Endothelial cell of umbilical vein (primary cell): ENCODE results near the gene PRKG1. TPM values are rescaled to one million over a fixed set of nuclear protein-coding genes. Genes with fewer than 3 reads are reported as not detected.

Experiments used
- BruUV-seq: library from RNA; stranded (reverse); fragments of 400-500 nt; replicated peaks from 2 replicates; lab custom pipeline; 2021; lab: Mats Ljungman, UMichigan
- CTCF ChIA-PET: fragments of 300-600, 350-600 bp; sonication (Branson Sonifier 250); formaldehyde crosslinking; loops from one replicate; lab custom pipeline; 2021; ENCODE audit warnings: antibody characterized with exemption, inconsistent platforms; lab: Charles Lee
- POLR2A ChIA-PET: fragments of 300-600, 350-600 bp; sonication (Branson Sonifier 250); formaldehyde crosslinking; loops from one replicate; lab custom pipeline; 2021; ENCODE audit warnings: antibody characterized with exemption, inconsistent platforms; lab: Charles Lee
- DNase-seq: peaks from one replicate; pipeline ENCODE4 v3.0.0-alpha.2; 2011; ENCODE audit warnings: low read depth, low spot score
- FAIRE-seq: peaks from 2 replicates; lab custom pipeline; 2011; peaks lifted over from hg19 to GRCh38; lab: Jason Lieb, UNC
- H2AFZ ChIP-seq: 2 replicates; pipeline ENCODE4 v1.6.0; 2012; ENCODE audit warnings: low read depth, low read length, control low read depth, inconsistent platforms
- H3K27ac ChIP-seq: 2 replicates; pipeline ENCODE4 v1.5.1; 2011; ENCODE audit warnings: low read depth, mild to moderate bottlenecking, control low read depth, low read length, moderate library complexity; ENCODE audit not compliant: insufficient read depth
- H3K27me3 ChIP-seq, 2 experiments: 2 replicates each; pipeline versions ENCODE4 v1.6.0 to v1.6.1; 2011; ENCODE audit warnings: low read length in 2 of 2, mixed read lengths in 1 of 2; ENCODE audit not compliant: control insufficient read depth in 2 of 2, insufficient read depth in 2 of 2
- H3K36me3 ChIP-seq, 2 experiments: 2 replicates in 1 of 2; 3 replicates in 1 of 2; pipeline ENCODE4 v1.5.1; 2011; ENCODE audit warnings: low read length in 2 of 2, mild to moderate bottlenecking in 1 of 2, moderate library complexity in 1 of 2; ENCODE audit not compliant: control insufficient read depth in 2 of 2, insufficient read depth in 2 of 2; ENCODE audit errors: extremely low read depth in 1 of 2
- H3K4me1 ChIP-seq: 3 replicates; pipeline ENCODE4 v1.5.1; 2011; ENCODE audit warnings: mild to moderate bottlenecking, low read length; ENCODE audit not compliant: control insufficient read depth, insufficient read depth; ENCODE audit errors: extremely low read depth
- H3K4me2 ChIP-seq: 2 replicates; pipeline ENCODE4 v1.6.1; 2011; ENCODE audit warnings: low read length, control low read depth, mixed read lengths; ENCODE audit not compliant: insufficient read depth
- H3K4me3 ChIP-seq, 3 experiments: fragments of 200-600 bp in 1 of 3; sonication (generic), shearing (Covaris generic) in 1 of 3; replicated peaks in 1 of 3; 2 replicates each; pipeline ENCODE4 v1.5.1; 2011 to 2016; ENCODE audit warnings: control low read depth in 3 of 3, low read length in 3 of 3, mild to moderate bottlenecking in 2 of 3, inconsistent platforms in 1 of 3, low read depth in 1 of 3, moderate library complexity in 1 of 3; ENCODE audit not compliant: insufficient read depth in 1 of 3
- H3K79me2 ChIP-seq: 2 replicates; pipeline ENCODE4 v1.6.0; 2012; ENCODE audit warnings: low read length, inconsistent platforms; ENCODE audit not compliant: control insufficient read depth, insufficient read depth
- H3K9ac ChIP-seq: replicated peaks from 2 replicates; pipeline ENCODE3; 2011; ENCODE audit warnings: low read length, control low read depth; ENCODE audit not compliant: insufficient read depth; ENCODE audit errors: extremely low read depth
- H3K9me1 ChIP-seq: replicated peaks from 3 replicates; pipeline ENCODE4 v1.6.0; 2011; ENCODE audit warnings: mild to moderate bottlenecking, low read length; ENCODE audit not compliant: control insufficient read depth, insufficient read depth; ENCODE audit errors: extremely low read depth
- H3K9me3 ChIP-seq: replicated peaks from 2 replicates; pipeline ENCODE4 v1.5.1; 2012; ENCODE audit warnings: low read length, inconsistent platforms; ENCODE audit not compliant: control insufficient read depth, insufficient read depth
- H4K20me1 ChIP-seq: replicated peaks from 2 replicates; pipeline ENCODE3; 2011; ENCODE audit warnings: mild to moderate bottlenecking, low read length; ENCODE audit not compliant: control insufficient read depth, insufficient read depth; ENCODE audit errors: extremely low read depth
- CTCF ChIP-seq, 2 donors: IDR thresholded peaks; 1 replicate in 1 of 2; 2 replicates in 1 of 2; pipeline ENCODE4 v1.5.1; 2011; ENCODE audit warnings: low read length in 2 of 2, mild to moderate bottlenecking in 2 of 2, moderate library complexity in 2 of 2, control low read depth in 1 of 2, inconsistent platforms in 1 of 2, low read depth in 1 of 2; ENCODE audit not compliant: insufficient read depth in 1 of 2; ENCODE audit errors: extremely low read depth in 1 of 2
- EZH2 ChIP-seq: IDR thresholded peaks from 2 replicates; pipeline ENCODE4 v1.6.1; 2012; ENCODE audit warnings: borderline replicate concordance, low read depth, mild to moderate bottlenecking, moderate library complexity, low read length, inconsistent platforms; ENCODE audit not compliant: severe bottlenecking
- FOS ChIP-seq: IDR thresholded peaks from 2 replicates; pipeline ENCODE4 v1.6.1; 2011; ENCODE audit warnings: mild to moderate bottlenecking, low read length, moderate library complexity, borderline replicate concordance; ENCODE audit not compliant: insufficient read depth
- GATA2 ChIP-seq: IDR thresholded peaks from 2 replicates; pipeline ENCODE4 v1.7.0; 2011; ENCODE audit warnings: low read depth, mild to moderate bottlenecking, moderate library complexity, mixed read lengths, low read length; ENCODE audit not compliant: insufficient read length, insufficient read depth
- JUN ChIP-seq: IDR thresholded peaks from 2 replicates; pipeline ENCODE4 v1.6.1; 2011; ENCODE audit warnings: borderline replicate concordance, low read depth; ENCODE audit not compliant: insufficient read length, insufficient read depth
- MAX ChIP-seq: IDR thresholded peaks from 2 replicates; pipeline ENCODE4 v1.6.1; 2011; ENCODE audit not compliant: insufficient read depth, insufficient read length
- MYC ChIP-seq: IDR thresholded peaks from one replicate; pipeline ENCODE4 v1.6.1; 2011; ENCODE audit warnings: mild to moderate bottlenecking, low read depth, low read length
- POLR2A ChIP-seq: IDR thresholded peaks from 2 replicates; pipeline ENCODE4 v1.6.1; 2012; ENCODE audit warnings: low read depth, mild to moderate bottlenecking, control low read depth, low read length
- POLR2AphosphoS5 ChIP-seq: IDR thresholded peaks from 2 replicates; pipeline ENCODE4 v1.6.1; 2012; ENCODE audit warnings: low read depth, mild to moderate bottlenecking, control low read depth, low read length, moderate library complexity; ENCODE audit not compliant: insufficient read depth
- dilution Hi-C: fragments of 300-500 bp; cut with MboI; formaldehyde crosslinking; loops from one replicate; pipeline ENCODE4 v1.15.0; 2019; ENCODE audit warnings: low sequenced_read_pairs; ENCODE audit not compliant: extremely low pct_ligation_motif_present
- intact Hi-C: fragments of 100-400 bp; cut with micrococcal nuclease; formaldehyde crosslinking; loops from one replicate; pipeline ENCODE4 v1.10.0; 2022
- polyA plus RNA-seq, 4 experiments: library from polyadenylated mRNA; depleted of rRNA in 3 of 4; stranded (reverse) in 3 of 4; unstranded in 1 of 4; fragments of >200 nt; gene quantifications; 2 replicates each; pipeline versions ENCODE4 v1.2.1 to v1.2.3, GENCODE V29; 2011 to 2012; ENCODE audit warnings: missing spikeins in 1 of 4
- total RNA-seq: library from RNA; stranded (reverse); gene quantifications from 2 replicates; pipeline ENCODE4 v1.2.3, GENCODE V29; 2021

PRKG1 gene
- total and polyA plus RNA-seq, 2 donors (not counting 3 experiments of a cell fraction or from before 2014, with no cell fraction given) = 0.01 to 0.18 TPM

- Histone ChIP-seq H3K27me3 (no peaks in the 10 kb centered on the region), H3K9me3 (no peaks in the 10 kb centered on the region), H3K4me3 (no peak overlapping the region), H3K4me1 (no peaks in the 10 kb centered on the region), H3K27ac (no peak overlapping the region), H3K9me1 (no peaks in the 10 kb centered on the region), H2AFZ (no peak overlapping the region), H3K79me2 (no peaks in the 10 kb centered on the region), H3K36me3 (no peaks in the 10 kb centered on the region), H4K20me1 (no peaks in the 10 kb centered on the region), H3K9ac (no peak overlapping the region), H3K4me2 (no peak overlapping the region)
- intact Hi-C loops (no loop called here), dilution Hi-C loops (no loop called here)
- POLR2A ChIA-PET = no interaction called here
- DNase-seq (no peak), FAIRE-seq (no peak)
- CTCF ChIA-PET = interaction anchor here (1.2 kb wide), 1 partner anchor 10 kb away, joined by 3 read pairs; no protein-coding TSS in a partner anchor
- BruUV-seq = no TSS peak
- no peak for TF ChIP-seq FOS
- no peak for TF ChIP-seq JUN
- TF ChIP-seq MAX = no peak
- TF ChIP-seq POLR2A = no peak
- no peak for TF ChIP-seq GATA2
Observed at GRCh38 chr10:52048051-52048450, 973.8 kb downstream of the PRKG1 start.

GRCh38 chr10:52050429-52051047 is 976.3 kb downstream of the PRKG1 start:
- H3K4me3 ChIP-seq = no peak overlapping the region
- no TSS peak for BruUV-seq
- TF ChIP-seq CTCF (IDR thresholded peaks at IDR 0.05; ENCODE audit: extremely low read depth in 1 of 2, insufficient read depth in 1 of 2, low read depth in 1 of 2, low read length in 2 of 2) (no peak), FOS (no peak), POLR2A (no peak), MAX (no peak), POLR2AphosphoS5 (no peak), JUN (no peak), MYC (no peak), EZH2 (no peak), GATA2 (no peak)
- H2AFZ ChIP-seq = no peak overlapping the region
- H3K79me2 ChIP-seq = no peaks in the 10 kb centered on the region
- H3K36me3 ChIP-seq = no peaks in the 10 kb centered on the region
- no peaks in the 10 kb centered on the region for H3K9me1 ChIP-seq
- no peak overlapping the region for H3K27ac ChIP-seq
- dilution Hi-C loops (no loop called here), intact Hi-C loops (no loop called here)
- CTCF ChIA-PET = interaction anchor here (1.2 to 1.3 kb wide), 2 partner anchors 10 to 20 kb away, joined by 3 to 5 read pairs; no protein-coding TSS in a partner anchor
- no peak overlapping the region for H3K9ac ChIP-seq
- FAIRE-seq = no peak
- H3K27me3 ChIP-seq = no peaks in the 10 kb centered on the region
- H3K4me1 ChIP-seq = no peaks in the 10 kb centered on the region
- POLR2A ChIA-PET = no interaction called here
- no peaks in the 10 kb centered on the region for H3K9me3 ChIP-seq
- no peak overlapping the region for H3K4me2 ChIP-seq
- no peak for DNase-seq
- no peaks in the 10 kb centered on the region for H4K20me1 ChIP-seq
